ENCODE measurements around the gene TMSB4X.
"Not testable (repeated sequence)": the region's sequence is repeated elsewhere in the genome, so short reads cannot be mapped to it uniquely, and the experiment has no call there.

The TMSB4X gene

GRCh38 chrX:12944452-12944851 lies 30.5 kb upstream of the TMSB4X start:
- not testable (repeated sequence) for H3K4me3 ChIP-seq (ENCODE audit: low read length in 2 of 2); H2BK120ac ChIP-seq (ENCODE audit: low read depth, low read length); H4K8ac ChIP-seq (ENCODE audit: low read depth, low read length); H3K27ac ChIP-seq (replicated peaks; ENCODE audit: low read length); H3K79me1 ChIP-seq (ENCODE audit: low read depth, low read length); H2AK5ac ChIP-seq (ENCODE audit: low read depth, low read length); H3K9ac ChIP-seq (ENCODE audit: low read depth, low read length, poor library complexity); H4K91ac ChIP-seq (ENCODE audit: low read depth, low read length, poor library complexity); H3K4ac ChIP-seq (ENCODE audit: low read length); H3K36me3 ChIP-seq (replicated peaks in 1 of 2; ENCODE audit: control insufficient read depth in 2 of 2, insufficient read depth in 2 of 2, low read length in 2 of 2); H3K4me1 ChIP-seq (ENCODE audit: control insufficient read depth in 2 of 2, insufficient read depth in 1 of 2, low read depth in 1 of 2, low read length in 2 of 2); H3K9me3 ChIP-seq (replicated peaks in 1 of 2; ENCODE audit: control insufficient read depth in 2 of 2, insufficient read depth in 1 of 2, low read depth in 1 of 2, low read length in 2 of 2); H2BK5ac ChIP-seq (ENCODE audit: low read length); H3K27me3 ChIP-seq (ENCODE audit: control insufficient read depth in 3 of 3, insufficient read depth in 3 of 3, low read depth in 1 of 3, low read length in 3 of 3); H3K18ac ChIP-seq (ENCODE audit: low read length); H2AFZ ChIP-seq (ENCODE audit: low read length); H3K4me2 ChIP-seq (ENCODE audit: insufficient read depth, low read length, poor library complexity, severe bottlenecking); H3K23ac ChIP-seq (ENCODE audit: low read depth, low read length, poor library complexity); H2BK15ac ChIP-seq (ENCODE audit: low read length); DNase-seq (ENCODE audit: low spot score); H2BK12ac ChIP-seq (ENCODE audit: low read length); H3K14ac ChIP-seq (ENCODE audit: low read length)
- WGBS, 2 donors (ENCODE audit: extremely low coverage in 2 of 2, insufficient read length in 2 of 2, insufficient replicate concordance in 1 of 2) = no CpG with 5 or more reads among the region's 4 CpGs

DNA sequence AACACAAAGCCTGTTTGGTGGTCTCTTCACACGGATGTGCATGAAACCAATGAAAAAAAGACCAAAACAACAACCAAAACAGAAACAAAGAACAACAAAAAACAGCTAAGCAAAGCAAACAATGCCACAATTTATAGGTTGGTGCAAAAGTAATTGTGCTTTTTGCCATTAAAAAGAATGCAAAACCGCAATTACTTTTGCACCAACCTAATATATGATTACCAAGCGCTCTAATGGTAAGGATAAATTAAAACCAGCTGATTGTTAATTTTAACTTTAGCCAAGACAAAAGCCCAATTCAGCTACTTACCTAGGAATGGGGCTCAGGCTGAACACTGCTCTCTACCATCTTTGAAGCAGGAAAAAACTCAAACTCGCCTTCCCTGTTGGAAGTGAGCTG lies 29.4 kb upstream of the TMSB4X start:
- Histone ChIP-seq H3K4me1 (ENCODE audit: control insufficient read depth in 2 of 2, insufficient read depth in 1 of 2, low read depth in 1 of 2, low read length in 2 of 2) (peaks cover 6 to 11% of the 10 kb centered on the region in 2 donors), H2BK120ac (ENCODE audit: low read depth, low read length) (no peak overlapping the region), H3K14ac (ENCODE audit: low read length) (no peak overlapping the region), H4K91ac (ENCODE audit: low read depth, low read length, poor library complexity) (no peak overlapping the region), H3K4ac (ENCODE audit: low read length) (no peak overlapping the region), H3K27ac (replicated peaks; ENCODE audit: low read length) (no peak overlapping the region), H3K18ac (ENCODE audit: low read length) (no peak overlapping the region), H3K79me1 (ENCODE audit: low read depth, low read length) (no peaks in the 10 kb centered on the region), H2BK15ac (ENCODE audit: low read length) (no peak overlapping the region), H3K27me3 (ENCODE audit: control insufficient read depth in 3 of 3, insufficient read depth in 3 of 3, low read depth in 1 of 3, low read length in 3 of 3) (no peaks in the 10 kb centered on the region), H3K9ac (ENCODE audit: low read depth, low read length, poor library complexity) (no peak overlapping the region), H2AFZ (ENCODE audit: low read length) (no peak overlapping the region), H2BK12ac (ENCODE audit: low read length) (no peak overlapping the region), H2AK5ac (ENCODE audit: low read depth, low read length) (no peak overlapping the region), H3K36me3 (replicated peaks in 1 of 2; ENCODE audit: control insufficient read depth in 2 of 2, insufficient read depth in 2 of 2, low read length in 2 of 2) (no peaks in the 10 kb centered on the region), H4K8ac (ENCODE audit: low read depth, low read length) (no peak overlapping the region), H3K23ac (ENCODE audit: low read depth, low read length, poor library complexity) (no peak overlapping the region), H2BK5ac (ENCODE audit: low read length) (no peak overlapping the region), H3K4me3 (ENCODE audit: low read length in 2 of 2) (no peak overlapping the region), H3K4me2 (ENCODE audit: insufficient read depth, low read length, poor library complexity, severe bottlenecking) (no peak overlapping the region), H3K9me3 (replicated peaks in 1 of 2; ENCODE audit: control insufficient read depth in 2 of 2, insufficient read depth in 1 of 2, low read depth in 1 of 2, low read length in 2 of 2) (no peaks in the 10 kb centered on the region)
- no peak for DNase-seq (ENCODE audit: low spot score)
- no CpG with 5 or more reads among the region's 4 CpGs for WGBS, 2 donors (ENCODE audit: extremely low coverage in 2 of 2, insufficient read length in 2 of 2, insufficient replicate concordance in 1 of 2)

DNA sequence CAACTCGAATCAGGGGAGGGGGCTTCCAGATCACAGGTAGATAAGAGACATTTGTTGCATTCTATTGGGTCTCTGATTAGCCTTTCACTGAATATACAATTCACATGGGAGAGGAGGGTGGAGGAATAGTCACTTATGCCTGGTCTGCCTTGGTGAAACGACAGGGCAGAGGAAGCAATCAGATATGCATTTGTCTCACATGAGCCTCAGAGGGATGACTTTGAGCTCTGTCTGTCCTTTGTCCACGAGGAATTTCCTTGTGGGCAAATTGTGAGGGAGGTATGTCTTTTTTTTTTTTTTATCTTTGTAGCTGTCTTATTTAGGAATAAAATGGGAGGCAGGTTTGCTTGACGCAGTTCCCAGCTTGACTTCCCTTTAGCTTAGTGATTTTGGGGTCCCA lies 28.5 kb upstream of the TMSB4X start:
- H3K4me3 ChIP-seq (ENCODE audit: low read length in 2 of 2) = no peak overlapping the region
- H3K27ac ChIP-seq (replicated peaks; ENCODE audit: low read length) = no peak overlapping the region
- no CpG with 5 or more reads among the region's 4 CpGs for WGBS, 2 donors (ENCODE audit: extremely low coverage in 2 of 2, insufficient read length in 2 of 2, insufficient replicate concordance in 1 of 2)

DNA sequence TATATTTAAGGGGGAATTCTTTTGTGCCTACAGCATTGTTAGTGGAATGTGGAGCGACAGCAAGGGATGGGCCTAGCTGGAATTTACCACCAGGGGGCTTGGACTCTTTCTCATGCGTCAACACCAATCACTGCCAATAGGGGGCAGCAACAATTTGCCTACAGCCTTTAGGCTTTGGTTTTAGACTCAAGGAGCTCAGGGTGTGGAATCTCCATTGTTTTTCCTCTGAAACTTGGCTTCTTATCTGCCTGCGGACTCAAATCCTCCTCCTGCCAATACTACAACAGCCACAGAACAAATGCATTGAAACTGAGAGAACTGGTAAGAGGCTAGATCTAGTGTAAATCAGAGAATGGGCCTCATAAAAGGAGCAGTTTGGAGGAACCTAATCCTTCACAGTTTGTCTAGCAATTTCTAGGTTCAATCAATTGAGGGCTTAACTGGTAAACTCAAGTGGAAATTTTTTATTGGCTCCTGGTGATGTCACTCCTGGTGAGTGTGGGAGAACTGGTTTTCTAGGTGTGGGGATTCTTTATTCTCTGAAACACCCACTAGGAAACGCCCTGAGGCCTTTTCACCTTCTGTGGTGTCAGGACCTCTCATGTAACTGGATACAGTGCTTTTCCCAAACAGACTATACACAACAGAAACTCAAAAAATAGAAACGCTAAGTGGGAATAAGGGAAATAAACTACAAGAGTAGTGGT lies 27.9 kb upstream of the TMSB4X start:
- Histone ChIP-seq H2AK5ac (ENCODE audit: low read depth, low read length) (no peak overlapping the region), H3K4me2 (ENCODE audit: insufficient read depth, low read length, poor library complexity, severe bottlenecking) (no peak overlapping the region), H4K91ac (ENCODE audit: low read depth, low read length, poor library complexity) (no peak overlapping the region), H3K4me3 (ENCODE audit: low read length in 2 of 2) (no peak overlapping the region), H3K14ac (ENCODE audit: low read length) (no peak overlapping the region), H3K27ac (replicated peaks; ENCODE audit: low read length) (no peak overlapping the region), H2BK15ac (ENCODE audit: low read length) (no peak overlapping the region), H3K18ac (ENCODE audit: low read length) (no peak overlapping the region), H3K9ac (ENCODE audit: low read depth, low read length, poor library complexity) (no peak overlapping the region), H2AFZ (ENCODE audit: low read length) (peak overlapping the region; percentile 31), H2BK5ac (ENCODE audit: low read length) (no peak overlapping the region), H3K27me3 (ENCODE audit: control insufficient read depth in 3 of 3, insufficient read depth in 3 of 3, low read depth in 1 of 3, low read length in 3 of 3) (no peaks in the 10 kb centered on the region), H3K36me3 (replicated peaks in 1 of 2; ENCODE audit: control insufficient read depth in 2 of 2, insufficient read depth in 2 of 2, low read length in 2 of 2) (no peaks in the 10 kb centered on the region), H3K79me1 (ENCODE audit: low read depth, low read length) (no peaks in the 10 kb centered on the region), H3K23ac (ENCODE audit: low read depth, low read length, poor library complexity) (no peak overlapping the region), H4K8ac (ENCODE audit: low read depth, low read length) (no peak overlapping the region), H3K9me3 (replicated peaks in 1 of 2; ENCODE audit: control insufficient read depth in 2 of 2, insufficient read depth in 1 of 2, low read depth in 1 of 2, low read length in 2 of 2) (no peaks in the 10 kb centered on the region), H2BK120ac (ENCODE audit: low read depth, low read length) (no peak overlapping the region), H2BK12ac (ENCODE audit: low read length) (no peak overlapping the region), H3K4me1 (ENCODE audit: control insufficient read depth in 2 of 2, insufficient read depth in 1 of 2, low read depth in 1 of 2, low read length in 2 of 2) (peaks cover 6 to 11% of the 10 kb centered on the region in 2 donors), H3K4ac (ENCODE audit: low read length) (no peak overlapping the region)
- DNase-seq (ENCODE audit: low spot score) = peak; percentile 67
- no CpG with 5 or more reads among the region's 5 CpGs for WGBS, 2 donors (ENCODE audit: extremely low coverage in 2 of 2, insufficient read length in 2 of 2, insufficient replicate concordance in 1 of 2)

More for the DNA sequence above, 28.5 kb upstream of the TMSB4X start:
- Histone ChIP-seq H4K8ac (ENCODE audit: low read depth, low read length) (no peak overlapping the region), H2BK120ac (ENCODE audit: low read depth, low read length) (no peak overlapping the region), H3K27me3 (ENCODE audit: control insufficient read depth in 3 of 3, insufficient read depth in 3 of 3, low read depth in 1 of 3, low read length in 3 of 3) (no peaks in the 10 kb centered on the region), H2AFZ (ENCODE audit: low read length) (peak overlapping the region; percentile 31), H3K4ac (ENCODE audit: low read length) (no peak overlapping the region), H3K4me1 (ENCODE audit: control insufficient read depth in 2 of 2, insufficient read depth in 1 of 2, low read depth in 1 of 2, low read length in 2 of 2) (peaks cover 6 to 11% of the 10 kb centered on the region in 2 donors), H3K9ac (ENCODE audit: low read depth, low read length, poor library complexity) (no peak overlapping the region), H4K91ac (ENCODE audit: low read depth, low read length, poor library complexity) (no peak overlapping the region), H2BK15ac (ENCODE audit: low read length) (no peak overlapping the region), H3K79me1 (ENCODE audit: low read depth, low read length) (no peaks in the 10 kb centered on the region), H3K36me3 (replicated peaks in 1 of 2; ENCODE audit: control insufficient read depth in 2 of 2, insufficient read depth in 2 of 2, low read length in 2 of 2) (no peaks in the 10 kb centered on the region), H3K23ac (ENCODE audit: low read depth, low read length, poor library complexity) (no peak overlapping the region), H3K4me2 (ENCODE audit: insufficient read depth, low read length, poor library complexity, severe bottlenecking) (no peak overlapping the region), H3K18ac (ENCODE audit: low read length) (no peak overlapping the region), H2BK5ac (ENCODE audit: low read length) (no peak overlapping the region), H3K14ac (ENCODE audit: low read length) (no peak overlapping the region), H3K9me3 (replicated peaks in 1 of 2; ENCODE audit: control insufficient read depth in 2 of 2, insufficient read depth in 1 of 2, low read depth in 1 of 2, low read length in 2 of 2) (no peaks in the 10 kb centered on the region), H2AK5ac (ENCODE audit: low read depth, low read length) (no peak overlapping the region), H2BK12ac (ENCODE audit: low read length) (no peak overlapping the region)
- no peak for DNase-seq (ENCODE audit: low spot score)

Measured in neuronal stem cell (in vitro differentiated cells).